ENCODE data around the gene NRF1.

The NRF1 gene

GRCh38 chr7:129742256-129742655 is 130.7 kb downstream of the NRF1 start:
- DNase-seq (ENCODE audit: low read depth) = no peak
- H3K36me3 ChIP-seq (ENCODE audit: control insufficient read depth, insufficient read depth, low read length, severe bottlenecking) = peaks cover 34% of the 10 kb centered on the region
- H3K27me3 ChIP-seq (replicated peaks; ENCODE audit: control insufficient read depth, insufficient read depth, low read length) = no peaks in the 10 kb centered on the region
- H3K4me1 ChIP-seq (ENCODE audit: control insufficient read depth, insufficient read depth, low read length) = no peaks in the 10 kb centered on the region
- H3K9me3 ChIP-seq (ENCODE audit: control insufficient read depth, low read length) = no peaks in the 10 kb centered on the region
- H3K4me3 ChIP-seq (ENCODE audit: low read length) = no peak overlapping the region
- H3K9ac ChIP-seq (ENCODE audit: low read length) = no peak overlapping the region

GRCh38 chr7:129746857-129747529 is 135.5 kb downstream of the NRF1 start:
- Histone ChIP-seq H3K4me3 (ENCODE audit: low read length) (no peak overlapping the region), H3K9ac (ENCODE audit: low read length) (no peak overlapping the region), H3K4me1 (ENCODE audit: control insufficient read depth, insufficient read depth, low read length) (peaks cover 14% of the 10 kb centered on the region), H3K27me3 (replicated peaks; ENCODE audit: control insufficient read depth, insufficient read depth, low read length) (no peaks in the 10 kb centered on the region), H3K9me3 (ENCODE audit: control insufficient read depth, low read length) (no peaks in the 10 kb centered on the region), H3K36me3 (ENCODE audit: control insufficient read depth, insufficient read depth, low read length, severe bottlenecking) (peaks cover 7% of the 10 kb centered on the region)
- DNase-seq (ENCODE audit: low read depth) = no peak

- no peak overlapping the region for H3K9ac ChIP-seq (ENCODE audit: low read length)
- DNase-seq (ENCODE audit: low read depth) = peak; percentile 53
- peaks cover 14% of the 10 kb centered on the region for H3K4me1 ChIP-seq (ENCODE audit: control insufficient read depth, insufficient read depth, low read length)
- no peaks in the 10 kb centered on the region for H3K9me3 ChIP-seq (ENCODE audit: control insufficient read depth, low read length)
- H3K36me3 ChIP-seq (ENCODE audit: control insufficient read depth, insufficient read depth, low read length, severe bottlenecking) = no peaks in the 10 kb centered on the region
- H3K4me3 ChIP-seq (ENCODE audit: low read length) = no peak overlapping the region
- no peaks in the 10 kb centered on the region for H3K27me3 ChIP-seq (replicated peaks; ENCODE audit: control insufficient read depth, insufficient read depth, low read length)
These were observed 137.0 kb downstream of the NRF1 start for GRCh38 chr7:129748356-129749109.

DNA sequence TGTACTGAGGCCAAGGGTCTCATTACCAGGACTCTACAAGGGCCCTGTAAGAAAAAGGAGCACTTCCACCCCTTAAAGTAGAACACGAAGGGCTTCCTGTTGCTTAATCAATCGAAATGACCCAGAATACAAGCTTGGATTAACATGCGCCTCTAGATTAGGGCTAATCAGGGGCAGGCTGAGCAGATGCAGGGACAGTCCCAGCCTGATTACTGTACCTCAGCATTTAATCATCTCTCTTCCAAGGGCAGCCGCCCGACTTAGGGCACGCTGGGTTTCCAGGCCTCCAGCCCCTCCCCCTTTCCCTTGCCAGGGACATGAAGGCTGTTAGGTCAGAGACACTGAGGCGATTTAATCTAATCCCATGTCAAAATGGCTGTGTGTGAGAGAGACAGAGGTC is 138.6 kb downstream of the NRF1 start:
- H3K36me3 ChIP-seq (ENCODE audit: control insufficient read depth, insufficient read depth, low read length, severe bottlenecking) = peaks cover 3% of the 10 kb centered on the region
- H3K27me3 ChIP-seq (replicated peaks; ENCODE audit: control insufficient read depth, insufficient read depth, low read length) = no peaks in the 10 kb centered on the region
- H3K4me3 ChIP-seq (ENCODE audit: low read length) = no peak overlapping the region
- DNase-seq (ENCODE audit: low read depth) = no peak
- H3K9me3 ChIP-seq (ENCODE audit: control insufficient read depth, low read length) = no peaks in the 10 kb centered on the region
- no peak overlapping the region for H3K9ac ChIP-seq (ENCODE audit: low read length)
- peaks cover 14% of the 10 kb centered on the region for H3K4me1 ChIP-seq (ENCODE audit: control insufficient read depth, insufficient read depth, low read length)

GRCh38 chr7:129750501-129750900 is 139.0 kb downstream of the NRF1 start:
- Histone ChIP-seq H3K9me3 (ENCODE audit: control insufficient read depth, low read length) (no peaks in the 10 kb centered on the region), H3K36me3 (ENCODE audit: control insufficient read depth, insufficient read depth, low read length, severe bottlenecking) (peaks cover 3% of the 10 kb centered on the region), H3K27me3 (replicated peaks; ENCODE audit: control insufficient read depth, insufficient read depth, low read length) (no peaks in the 10 kb centered on the region), H3K9ac (ENCODE audit: low read length) (no peak overlapping the region), H3K4me3 (ENCODE audit: low read length) (no peak overlapping the region), H3K4me1 (ENCODE audit: control insufficient read depth, insufficient read depth, low read length) (peaks cover 14% of the 10 kb centered on the region)
- no peak for DNase-seq (ENCODE audit: low read depth)

DNA sequence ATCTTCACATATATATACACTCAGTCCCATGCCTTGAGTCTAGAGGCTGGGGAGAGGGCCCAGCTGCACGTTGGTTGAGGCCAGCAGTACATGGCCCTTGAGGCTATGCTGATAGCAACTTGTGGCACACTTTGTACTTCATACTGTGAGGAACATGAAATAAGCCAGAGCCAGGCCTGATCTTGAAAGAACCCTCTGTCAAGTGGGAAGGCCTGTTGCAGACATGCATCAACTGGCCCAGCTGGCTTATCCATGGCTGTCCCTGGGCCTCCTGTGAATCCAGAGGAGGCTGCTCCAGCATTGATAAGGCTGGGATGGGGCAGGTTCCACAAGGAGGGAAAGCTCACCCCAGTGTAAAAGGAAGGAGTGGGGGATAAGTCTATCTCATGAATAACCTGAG is 140.4 kb downstream of the NRF1 start:
- Histone ChIP-seq H3K9me3 (ENCODE audit: control insufficient read depth, low read length) (no peaks in the 10 kb centered on the region), H3K36me3 (ENCODE audit: control insufficient read depth, insufficient read depth, low read length, severe bottlenecking) (peaks cover 12% of the 10 kb centered on the region), H3K4me3 (ENCODE audit: low read length) (no peak overlapping the region), H3K27me3 (replicated peaks; ENCODE audit: control insufficient read depth, insufficient read depth, low read length) (no peaks in the 10 kb centered on the region), H3K4me1 (ENCODE audit: control insufficient read depth, insufficient read depth, low read length) (peaks cover 14% of the 10 kb centered on the region), H3K9ac (ENCODE audit: low read length) (no peak overlapping the region)
- no peak for DNase-seq (ENCODE audit: low read depth)

DNA sequence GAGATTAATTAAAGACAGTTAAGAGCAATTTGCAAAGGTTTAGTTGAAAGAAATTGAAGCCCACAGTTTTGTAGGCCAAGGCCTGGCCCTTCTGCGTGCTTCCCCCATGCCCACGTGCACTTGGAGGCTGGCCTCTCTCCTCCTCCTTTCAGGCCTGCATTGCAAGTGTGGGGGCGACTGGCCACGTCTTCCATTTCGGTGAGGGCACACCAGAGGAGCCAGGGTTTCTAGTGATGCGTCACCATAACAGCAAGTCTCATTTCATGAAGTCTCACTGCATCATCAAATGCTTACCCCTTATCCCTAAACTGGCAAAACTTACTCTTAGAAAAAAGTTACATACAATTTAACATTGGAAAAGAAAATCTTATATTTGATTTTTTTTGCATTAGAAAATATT is 141.2 kb downstream of the NRF1 start:
- Histone ChIP-seq H3K4me1 (ENCODE audit: control insufficient read depth, insufficient read depth, low read length) (peaks cover 14% of the 10 kb centered on the region), H3K9ac (ENCODE audit: low read length) (no peak overlapping the region), H3K36me3 (ENCODE audit: control insufficient read depth, insufficient read depth, low read length, severe bottlenecking) (peaks cover 12% of the 10 kb centered on the region), H3K9me3 (ENCODE audit: control insufficient read depth, low read length) (no peaks in the 10 kb centered on the region), H3K27me3 (replicated peaks; ENCODE audit: control insufficient read depth, insufficient read depth, low read length) (no peaks in the 10 kb centered on the region), H3K4me3 (ENCODE audit: low read length) (no peak overlapping the region)
- no peak for DNase-seq (ENCODE audit: low read depth)

DNA sequence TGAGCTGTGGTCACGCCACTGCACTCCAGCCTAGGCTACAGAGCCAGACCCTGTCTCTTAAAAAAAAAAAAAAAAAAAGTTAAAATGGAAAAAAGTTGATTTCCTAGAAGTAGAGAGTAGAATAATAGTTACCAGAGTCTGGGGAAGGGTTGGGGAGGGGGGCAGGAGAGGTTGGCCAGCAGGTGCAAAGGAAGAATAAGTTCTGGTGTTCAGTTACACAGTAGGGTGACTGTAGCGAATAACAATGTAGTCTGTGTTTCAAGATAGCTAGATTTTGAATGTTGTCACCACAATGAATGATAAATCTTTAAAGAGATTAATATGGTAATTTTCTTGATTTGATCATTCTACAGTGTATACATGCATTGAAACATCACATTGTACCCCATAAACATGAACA is 142.9 kb downstream of the NRF1 start:
- H3K4me1 ChIP-seq (ENCODE audit: control insufficient read depth, insufficient read depth, low read length) = peaks cover 2% of the 10 kb centered on the region
- H3K9me3 ChIP-seq (ENCODE audit: control insufficient read depth, low read length) = no peaks in the 10 kb centered on the region
- peaks cover 12% of the 10 kb centered on the region for H3K36me3 ChIP-seq (ENCODE audit: control insufficient read depth, insufficient read depth, low read length, severe bottlenecking)
- DNase-seq (ENCODE audit: low read depth) = no peak
- H3K27me3 ChIP-seq (replicated peaks; ENCODE audit: control insufficient read depth, insufficient read depth, low read length) = no peaks in the 10 kb centered on the region
- no peak overlapping the region for H3K9ac ChIP-seq (ENCODE audit: low read length)
- H3K4me3 ChIP-seq (ENCODE audit: low read length) = no peak overlapping the region

- Histone ChIP-seq H3K9me3 (ENCODE audit: control insufficient read depth, low read length) (no peaks in the 10 kb centered on the region), H3K36me3 (ENCODE audit: control insufficient read depth, insufficient read depth, low read length, severe bottlenecking) (peaks cover 12% of the 10 kb centered on the region), H3K4me3 (ENCODE audit: low read length) (no peak overlapping the region), H3K4me1 (ENCODE audit: control insufficient read depth, insufficient read depth, low read length) (no peaks in the 10 kb centered on the region), H3K9ac (ENCODE audit: low read length) (no peak overlapping the region), H3K27me3 (replicated peaks; ENCODE audit: control insufficient read depth, insufficient read depth, low read length) (no peaks in the 10 kb centered on the region)
- no peak for DNase-seq (ENCODE audit: low read depth)
These were observed 146.5 kb downstream of the NRF1 start for GRCh38 chr7:129757991-129758390.

DNA sequence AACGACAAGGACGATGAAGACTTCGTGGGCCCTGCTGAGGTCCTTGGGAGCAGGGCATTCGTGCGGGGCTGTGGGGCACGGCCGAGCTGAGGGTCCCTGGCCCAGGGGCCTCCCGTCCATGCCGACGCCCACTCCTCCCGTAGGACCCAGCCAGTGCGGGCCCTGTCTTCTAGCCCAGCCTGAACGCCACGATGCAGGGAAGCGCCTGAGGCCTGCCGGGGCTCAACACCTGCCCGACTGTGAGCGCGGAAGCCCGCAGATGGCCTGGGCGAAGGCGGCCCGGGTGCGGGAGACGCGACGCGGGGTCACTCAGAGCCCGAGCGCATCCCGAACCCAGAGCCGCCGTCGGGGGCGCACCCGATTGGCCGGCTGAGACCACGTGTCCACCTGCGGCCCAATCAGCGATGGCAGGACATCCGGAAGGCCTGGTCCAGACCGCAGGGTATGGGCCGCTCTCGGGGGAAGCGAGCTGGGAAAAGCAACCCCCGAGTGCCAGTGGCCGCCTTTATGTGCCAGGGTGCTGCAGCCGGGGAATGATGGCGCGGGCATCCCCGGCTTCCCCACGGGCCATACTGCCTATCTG is 151.0 kb downstream of the NRF1 start:
- H3K36me3 ChIP-seq (ENCODE audit: control insufficient read depth, insufficient read depth, low read length, severe bottlenecking) = no peaks in the 10 kb centered on the region
- H3K4me3 ChIP-seq (ENCODE audit: low read length) = no peak overlapping the region
- H3K27me3 ChIP-seq (replicated peaks; ENCODE audit: control insufficient read depth, insufficient read depth, low read length) = peaks cover 7% of the 10 kb centered on the region
- no peak overlapping the region for H3K9ac ChIP-seq (ENCODE audit: low read length)
- H3K9me3 ChIP-seq (ENCODE audit: control insufficient read depth, low read length) = no peaks in the 10 kb centered on the region
- DNase-seq (ENCODE audit: low read depth) = no peak
- H3K4me1 ChIP-seq (ENCODE audit: control insufficient read depth, insufficient read depth, low read length) = no peaks in the 10 kb centered on the region

DNA sequence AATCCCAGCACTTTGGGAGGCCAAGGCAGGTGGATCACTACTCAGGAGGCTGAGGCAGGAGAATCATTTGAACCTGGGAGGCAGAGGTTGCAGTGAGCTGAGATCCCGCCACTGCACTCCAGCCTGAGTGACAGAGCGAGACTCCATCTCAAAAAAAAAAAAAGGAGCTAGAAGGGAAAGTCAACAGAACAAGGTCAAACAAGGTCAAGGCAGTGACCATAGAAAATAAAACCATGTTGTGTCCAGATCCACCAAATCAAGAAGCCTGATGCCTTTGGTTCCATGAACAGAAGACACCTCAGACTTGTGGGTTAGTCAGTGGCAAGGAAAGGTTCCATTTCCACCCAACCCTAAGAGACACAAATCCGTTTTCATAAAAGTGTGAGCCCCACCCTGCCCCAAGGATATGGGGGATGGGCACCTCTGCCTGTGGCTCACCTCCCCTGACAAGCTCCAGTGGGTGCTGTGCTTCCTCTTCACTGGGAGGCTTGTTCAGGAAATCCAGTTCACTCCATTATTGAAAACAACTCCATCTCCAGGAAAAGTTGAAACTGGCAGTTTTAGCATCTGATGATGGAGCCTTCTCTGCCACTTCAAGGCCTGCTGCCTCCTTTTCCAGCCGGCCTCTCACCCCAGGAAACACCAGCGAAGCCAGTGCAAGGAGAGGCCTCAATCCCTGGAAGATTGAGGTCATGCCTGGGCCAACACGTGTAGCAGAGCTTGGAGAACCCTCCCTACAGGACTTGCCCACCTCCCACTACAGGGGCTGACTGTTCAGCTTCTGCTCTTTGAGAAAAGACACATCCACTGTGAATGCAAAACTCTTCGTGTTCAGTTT is 152.9 kb downstream of the NRF1 start:
- Histone ChIP-seq H3K27me3 (replicated peaks; ENCODE audit: control insufficient read depth, insufficient read depth, low read length) (peaks cover 15% of the 10 kb centered on the region), H3K9me3 (ENCODE audit: control insufficient read depth, low read length) (no peaks in the 10 kb centered on the region), H3K9ac (ENCODE audit: low read length) (no peak overlapping the region), H3K36me3 (ENCODE audit: control insufficient read depth, insufficient read depth, low read length, severe bottlenecking) (no peaks in the 10 kb centered on the region), H3K4me3 (ENCODE audit: low read length) (no peak overlapping the region), H3K4me1 (ENCODE audit: control insufficient read depth, insufficient read depth, low read length) (no peaks in the 10 kb centered on the region)
- no peak for DNase-seq (ENCODE audit: low read depth)

Measured in adipocyte (in vitro differentiated cells).